HTERT RPE-1 (cell line): ENCODE measurements around the gene S100B.
"Not testable (repeated sequence)": the region's sequence is repeated elsewhere in the genome, so short reads cannot be mapped to it uniquely, and the experiment has no call there.

Source experiments
- in situ Hi-C: fragments of 300-500 bp; cut with MboI; formaldehyde crosslinking; loops from 4 replicates; pipeline ENCODE4 v1.14.3; 2020; ENCODE audit warnings: low sequenced_read_pairs

S100B gene

DNA sequence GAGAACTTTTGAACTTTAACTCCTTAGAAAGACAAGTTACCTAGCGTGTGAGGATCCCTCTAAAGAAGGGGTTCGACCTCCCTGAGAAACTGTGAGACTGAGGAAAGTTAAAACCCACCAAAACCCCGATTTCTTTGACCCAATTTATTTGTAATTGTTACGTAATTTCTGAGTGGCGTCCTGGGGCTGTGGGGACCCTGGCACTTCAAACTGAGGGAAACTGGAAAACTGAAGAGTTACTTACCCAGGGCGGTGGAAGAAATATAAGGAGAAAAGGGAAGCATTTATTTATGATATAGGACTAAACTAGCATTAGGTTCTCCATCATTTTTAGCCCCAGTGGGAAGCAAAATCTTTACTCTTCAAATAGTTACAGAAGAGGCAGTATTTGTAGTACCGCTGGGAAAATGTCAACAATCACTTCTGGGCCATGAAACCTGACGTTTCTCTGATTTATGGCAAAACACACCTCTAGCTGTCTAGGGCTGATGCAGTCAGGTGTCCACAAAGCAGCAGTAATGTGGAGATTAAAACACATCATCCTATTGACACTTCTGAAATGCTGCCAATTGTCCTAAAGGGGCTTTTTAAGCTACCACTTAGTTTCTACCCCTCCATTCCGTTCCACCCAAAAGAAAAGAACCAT is 430 bp downstream of the S100B start:
- in situ Hi-C loops: no loop called here

DNA sequence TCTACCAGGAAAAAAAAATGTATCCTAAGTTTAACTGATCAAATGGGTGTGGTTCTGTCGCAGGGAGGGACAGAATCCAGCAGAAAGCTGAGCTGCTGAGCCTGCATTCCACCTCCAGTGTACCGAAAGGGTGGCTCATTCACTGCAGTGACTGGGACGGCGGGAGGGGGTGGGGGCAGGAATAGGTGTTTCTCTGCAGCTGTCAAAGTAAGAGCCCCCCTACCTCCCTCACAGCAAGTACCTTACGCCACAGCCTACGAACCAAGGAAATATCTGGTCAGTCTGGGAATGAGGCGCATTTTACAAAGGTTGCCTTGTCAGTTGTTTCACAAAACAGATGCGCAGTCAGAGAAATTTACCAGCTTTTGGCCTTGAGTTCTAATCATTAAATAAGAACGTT is 1.7 kb downstream of the S100B start:
- in situ Hi-C loops: no loop called here

DNA sequence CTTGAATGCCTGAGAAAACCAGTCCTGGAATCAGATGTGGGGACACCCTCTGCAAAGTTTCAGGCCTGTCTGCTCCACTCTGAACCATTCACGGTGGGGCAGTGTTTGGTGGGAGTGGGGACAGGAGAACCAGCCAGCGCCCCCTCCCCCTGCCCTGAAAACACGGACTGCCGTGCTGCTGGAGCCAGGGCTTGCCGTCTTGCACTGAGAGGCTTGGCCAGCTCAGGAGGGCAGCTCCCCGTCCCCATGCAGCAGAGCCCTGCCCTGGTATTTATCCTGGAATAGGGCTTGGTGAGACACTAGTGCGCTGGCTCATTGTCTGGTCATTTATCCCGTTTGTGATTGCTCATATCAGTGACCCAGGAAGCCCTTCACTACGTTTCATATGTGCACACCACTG is 3.9 kb downstream of the S100B start:
- in situ Hi-C loops: no loop called here

DNA sequence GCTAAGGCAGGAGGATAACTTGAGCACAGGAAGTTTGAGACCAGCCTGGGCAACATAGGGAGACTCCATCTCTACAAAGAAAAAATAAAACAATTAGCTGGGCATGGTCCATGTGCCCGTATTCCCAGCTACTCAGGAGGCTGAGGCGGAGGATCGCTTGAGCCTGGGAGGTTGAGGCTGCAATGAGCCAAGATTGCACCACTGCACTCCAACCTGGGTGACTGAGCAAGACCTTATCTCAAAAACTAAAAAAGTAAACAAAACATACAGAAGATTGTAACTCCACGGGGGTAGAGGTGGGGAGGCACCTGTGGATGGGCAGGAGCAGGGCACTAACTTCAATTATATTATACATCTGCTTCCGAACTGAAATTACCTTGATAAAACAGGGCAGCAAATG is 4.6 kb downstream of the S100B start:
- in situ Hi-C loops: no loop called here

DNA sequence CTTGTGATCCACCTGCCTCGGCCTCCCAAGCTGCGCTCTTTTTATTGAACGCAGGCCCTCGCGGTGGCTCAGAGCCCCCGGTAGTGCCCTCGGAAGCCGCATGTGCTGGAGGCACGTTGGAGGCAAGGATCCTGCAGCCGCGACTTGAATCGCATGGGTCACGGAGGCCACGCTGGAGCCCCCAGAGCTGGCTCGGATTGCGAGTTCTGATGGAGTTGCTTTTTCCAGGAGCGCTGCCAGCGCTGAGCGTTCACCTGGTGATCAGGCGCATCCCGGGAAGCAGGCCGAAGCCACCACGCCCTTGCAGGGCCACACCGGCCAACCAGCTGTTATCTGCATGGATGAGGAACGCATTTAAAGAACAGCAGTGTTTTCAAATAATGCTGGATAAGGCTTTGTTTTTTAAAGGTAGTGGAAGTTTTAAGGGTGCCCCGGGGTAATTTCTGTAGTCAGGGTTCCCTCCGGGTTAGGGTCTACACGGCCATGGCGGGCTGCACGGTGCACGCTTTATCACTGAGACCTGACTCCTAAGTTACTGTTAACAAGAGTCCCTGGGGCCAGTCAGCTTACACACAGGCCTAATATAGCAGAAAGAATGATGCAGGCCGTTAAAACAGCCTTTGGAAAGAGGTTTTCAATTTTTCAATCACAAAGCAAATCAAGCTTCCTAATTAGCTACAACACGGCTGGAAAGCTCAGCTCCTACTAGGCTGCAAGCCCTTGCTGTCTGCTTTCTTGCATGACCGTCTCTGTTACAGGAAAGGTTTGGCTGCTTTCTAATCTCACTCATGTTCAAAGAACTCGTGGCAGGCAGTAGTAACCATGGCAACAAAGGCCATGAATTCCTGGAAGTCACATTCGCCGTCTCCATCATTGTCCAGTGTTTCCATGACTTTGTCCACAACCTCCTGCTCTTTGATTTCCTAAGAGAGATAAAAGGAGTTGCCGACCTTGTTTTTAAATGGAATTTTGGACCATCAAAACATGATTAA is 6.0 kb downstream of the S100B start:
- in situ Hi-C loops: no loop called here

- in situ Hi-C loops: no loop called here
Observed at GRCh38 chr21:46597896-46598343, 7.0 kb downstream of the S100B start.

- in situ Hi-C loops: no loop called here
Observed at GRCh38 chr21:46597031-46597430, 7.9 kb downstream of the S100B start.

DNA sequence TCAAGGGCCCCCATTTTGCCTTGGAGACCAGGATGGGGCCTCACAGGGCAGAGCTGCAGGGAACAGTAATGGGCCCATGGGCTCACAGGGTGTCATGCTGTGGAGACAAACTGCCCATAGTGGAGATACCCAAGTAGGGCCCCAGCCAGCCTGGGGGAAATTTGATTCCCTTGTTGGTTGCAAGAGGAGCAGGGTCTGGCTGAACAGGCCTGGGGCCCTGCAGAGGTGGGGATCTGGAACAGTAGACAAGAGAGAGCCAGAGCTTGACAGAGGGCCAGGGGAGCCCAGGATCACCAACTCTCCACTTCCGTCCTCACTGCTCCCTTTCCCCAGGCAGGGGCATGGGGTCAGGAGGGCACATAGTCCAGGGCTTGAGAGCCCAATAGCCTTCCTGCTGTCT is 8.7 kb downstream of the S100B start:
- in situ Hi-C loops: no loop called here

- in situ Hi-C loops: no loop called here
Observed at GRCh38 chr21:46594276-46594675, 10.6 kb downstream of the S100B start.

GRCh38 chr21:46585191-46585953 is 19.5 kb downstream of the S100B start:
- in situ Hi-C loops: no loop called here

- in situ Hi-C loops: no loop called here
Observed at GRCh38 chr21:46581780-46582307, 23.0 kb downstream of the S100B start.

- in situ Hi-C loops: not testable (repeated sequence)
Observed at GRCh38 chr21:46579394-46579793, 25.5 kb downstream of the S100B start.

GRCh38 chr21:46577786-46578185 is 27.1 kb downstream of the S100B start:
- in situ Hi-C loops: not testable (repeated sequence)

DNA sequence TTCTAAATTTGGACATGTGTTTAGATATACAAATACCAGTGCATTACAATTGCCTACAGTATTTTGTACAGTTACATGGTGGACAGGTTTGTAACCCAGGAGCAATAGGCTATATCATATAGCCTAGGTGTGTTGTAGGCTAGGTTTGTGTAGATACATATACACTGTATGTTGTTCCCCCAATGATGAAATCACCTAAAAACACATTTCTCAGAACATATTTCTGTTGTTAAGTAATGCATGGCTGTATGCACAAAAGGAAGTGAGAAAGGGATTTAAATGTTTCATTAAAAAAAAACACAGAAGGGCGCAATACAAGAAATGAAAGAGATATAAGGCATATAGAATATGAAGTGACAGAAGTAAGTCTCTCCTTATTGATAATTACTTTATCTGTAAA is 32.0 kb downstream of the S100B start:
- in situ Hi-C loops: no loop called here

DNA sequence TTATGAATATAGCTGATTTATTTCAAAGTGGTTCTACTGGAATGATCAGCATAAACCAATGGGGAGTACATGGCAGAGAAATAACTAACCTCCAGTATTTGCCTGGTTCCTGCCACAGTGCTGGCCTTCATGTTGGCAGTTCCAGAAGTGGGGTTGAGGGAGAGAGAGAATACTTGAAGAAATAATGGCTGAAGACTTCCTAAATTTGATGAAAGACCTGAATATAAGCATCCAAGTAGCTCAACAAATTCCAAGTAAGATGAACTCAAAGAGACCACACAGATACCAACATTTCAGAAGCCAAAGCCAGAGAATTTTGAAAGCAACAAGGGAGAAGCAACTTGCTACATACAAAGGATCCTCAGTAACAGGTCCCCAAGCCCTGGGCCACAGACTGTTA is 34.3 kb downstream of the S100B start:
- in situ Hi-C loops: no loop called here

DNA sequence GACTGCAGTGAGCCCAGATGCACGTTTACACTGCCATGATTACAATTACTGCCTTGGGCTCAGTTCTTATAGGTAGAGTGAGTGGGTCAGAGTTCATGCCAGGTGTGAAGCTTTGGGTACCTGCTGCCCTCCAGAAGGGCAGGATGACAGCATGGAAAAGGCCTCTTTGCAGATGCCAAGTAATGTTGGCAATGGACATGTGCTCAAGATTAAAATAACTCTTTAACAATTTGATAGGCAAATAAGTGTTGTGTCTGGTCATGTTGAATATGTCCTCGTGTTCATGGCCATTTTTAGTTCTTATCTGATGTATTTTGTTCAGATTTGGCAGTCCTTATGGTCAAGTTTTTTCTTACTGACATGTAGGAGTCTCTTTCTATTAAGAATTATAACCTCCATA is 34.8 kb downstream of the S100B start:
- in situ Hi-C loops: no loop called here

DNA sequence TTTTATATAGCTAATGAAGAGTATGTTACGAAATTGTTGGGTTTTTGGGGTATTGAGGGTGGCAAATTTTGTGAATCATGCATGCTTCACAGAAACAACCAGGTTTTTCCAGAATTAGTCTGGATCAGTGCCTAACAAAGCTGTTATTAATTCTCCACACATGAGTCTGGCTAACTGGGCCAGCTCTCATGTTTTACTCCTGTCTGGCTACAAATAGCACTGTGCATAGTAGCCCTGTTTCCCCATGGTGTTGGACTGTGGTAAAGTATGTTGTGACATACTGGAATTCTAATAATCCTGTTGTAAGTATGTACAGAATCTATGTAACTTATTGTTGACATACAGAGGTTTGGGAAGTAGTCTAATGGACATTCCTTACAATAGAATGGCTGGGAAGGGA is 35.8 kb downstream of the S100B start:
- in situ Hi-C loops: no loop called here

GRCh38 chr21:46568562-46568961 is 36.3 kb downstream of the S100B start:
- in situ Hi-C loops: no loop called here

DNA sequence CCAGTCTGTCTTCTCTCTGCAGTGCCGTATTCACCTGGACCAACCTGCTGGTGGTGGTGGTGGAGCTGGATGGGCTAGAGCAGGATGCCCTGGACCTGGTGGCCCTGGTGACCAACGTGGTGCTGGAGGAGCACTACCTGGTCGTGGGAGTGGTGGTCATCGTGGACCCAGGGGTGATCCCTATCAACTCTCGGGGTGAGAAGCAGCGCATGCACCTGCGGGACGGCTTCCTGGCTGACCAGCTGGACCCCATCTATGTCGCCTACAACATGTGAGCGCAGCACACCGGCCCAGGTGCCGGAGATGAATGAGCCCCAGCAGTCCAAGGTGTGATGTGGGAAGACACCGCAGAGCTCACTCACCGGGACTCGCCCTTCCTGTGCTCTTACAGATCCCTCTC is 37.5 kb downstream of the S100B start:
- in situ Hi-C loops: no loop called here

DNA sequence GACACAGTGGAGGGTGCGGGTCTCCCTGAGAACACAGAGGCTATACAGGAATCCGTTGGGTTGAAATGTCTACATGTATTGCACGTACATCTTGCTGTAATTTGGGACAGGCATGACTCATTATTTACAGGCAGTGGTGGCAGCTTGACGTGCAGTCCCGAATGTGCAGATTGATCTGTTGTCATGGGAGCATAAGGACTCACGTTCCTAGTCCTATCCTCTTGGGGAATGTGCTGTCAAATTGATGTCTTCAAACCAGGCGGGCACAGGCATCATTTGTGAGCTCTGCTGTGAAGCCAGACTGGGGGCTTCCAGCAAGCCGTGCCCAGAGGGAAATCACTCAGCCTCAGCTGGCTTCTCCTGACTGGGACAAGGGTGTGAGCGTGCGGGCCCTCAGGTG is 40.5 kb downstream of the S100B start:
- in situ Hi-C loops: no loop called here

DNA sequence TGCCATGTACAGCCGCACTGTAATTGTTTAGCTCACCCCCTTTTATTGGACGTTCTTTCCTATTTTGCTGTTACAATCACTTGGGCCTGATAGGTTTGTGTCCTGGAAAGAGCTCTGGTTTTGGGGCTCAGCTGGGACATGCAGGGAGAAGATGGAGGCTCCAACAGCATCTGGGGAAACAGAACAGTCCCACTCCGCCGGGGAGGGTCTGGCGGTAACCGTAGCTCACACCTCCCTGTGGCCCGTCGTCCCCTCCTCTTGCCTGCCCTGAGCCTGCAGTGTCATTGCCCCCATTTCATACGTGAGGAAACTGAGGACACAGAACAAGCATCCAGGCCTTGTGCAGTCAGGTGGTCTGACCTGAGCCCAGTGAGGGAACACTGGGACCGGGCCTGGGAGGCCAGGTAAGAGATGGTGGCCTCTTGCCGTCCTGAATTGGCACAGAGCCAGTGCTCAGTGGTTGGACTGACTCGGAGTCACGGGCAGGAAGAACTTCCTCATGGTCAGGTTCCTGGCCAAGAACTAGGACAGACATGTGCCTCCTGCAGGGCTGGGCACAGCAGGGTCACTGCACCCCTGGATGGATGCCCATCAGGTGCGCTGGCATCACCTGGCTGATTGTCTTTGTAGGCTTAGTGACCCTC is 41.8 kb downstream of the S100B start:
- in situ Hi-C loops: no loop called here
